Upper lobe of left lung (tissue), 4 donors: ENCODE data around the gene ERMAP.

Experiments used
- EP300 ChIP-seq, 4 donors: sonication (generic); formaldehyde crosslinking; IDR thresholded peaks; one replicate each; pipeline ENCODE4 v1.5.1; 2017; ENCODE audit warnings: antibody characterized with exemption in 4 of 4, control low read depth in 2 of 4
- POLR2A ChIP-seq, 4 donors: fragments of 450-650 bp; IDR thresholded peaks; one replicate each; pipeline ENCODE4 v1.5.1; 2016 to 2017; ENCODE audit warnings: antibody characterized with exemption in 4 of 4, mild to moderate bottlenecking in 2 of 4
- TF ChIP-seq, protein P1 (sequence below), 6 experiments: fragments of 450-650 bp in 4 of 6; fragments of 200-600 bp in 2 of 6; sonication (generic) in 2 of 6; IDR thresholded peaks; one replicate each; pipeline ENCODE4 v1.5.1; 2016 to 2019; ENCODE audit warnings: antibody characterized with exemption in 6 of 6

DNA sequence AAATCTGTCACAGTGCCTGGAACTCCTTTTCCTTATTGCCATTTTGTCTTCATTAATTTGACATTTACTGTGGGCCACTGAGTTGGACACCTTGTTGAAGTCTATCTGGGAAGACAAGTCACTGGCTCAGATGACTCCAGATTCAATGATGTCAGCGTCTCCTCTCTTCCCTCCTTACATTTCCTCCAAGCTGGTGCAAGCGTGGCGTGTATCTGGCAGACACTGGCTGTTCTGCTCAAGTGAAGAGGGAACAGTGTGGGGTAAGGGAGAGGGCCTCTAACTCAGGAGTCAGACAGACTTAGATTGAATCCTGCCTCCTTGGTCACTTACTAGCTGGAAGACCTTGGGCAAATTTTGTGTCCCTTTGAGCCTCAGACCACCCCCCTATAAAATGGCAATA lies 20.8 kb downstream of the ERMAP start:
- TF ChIP-seq, protein P1, sequence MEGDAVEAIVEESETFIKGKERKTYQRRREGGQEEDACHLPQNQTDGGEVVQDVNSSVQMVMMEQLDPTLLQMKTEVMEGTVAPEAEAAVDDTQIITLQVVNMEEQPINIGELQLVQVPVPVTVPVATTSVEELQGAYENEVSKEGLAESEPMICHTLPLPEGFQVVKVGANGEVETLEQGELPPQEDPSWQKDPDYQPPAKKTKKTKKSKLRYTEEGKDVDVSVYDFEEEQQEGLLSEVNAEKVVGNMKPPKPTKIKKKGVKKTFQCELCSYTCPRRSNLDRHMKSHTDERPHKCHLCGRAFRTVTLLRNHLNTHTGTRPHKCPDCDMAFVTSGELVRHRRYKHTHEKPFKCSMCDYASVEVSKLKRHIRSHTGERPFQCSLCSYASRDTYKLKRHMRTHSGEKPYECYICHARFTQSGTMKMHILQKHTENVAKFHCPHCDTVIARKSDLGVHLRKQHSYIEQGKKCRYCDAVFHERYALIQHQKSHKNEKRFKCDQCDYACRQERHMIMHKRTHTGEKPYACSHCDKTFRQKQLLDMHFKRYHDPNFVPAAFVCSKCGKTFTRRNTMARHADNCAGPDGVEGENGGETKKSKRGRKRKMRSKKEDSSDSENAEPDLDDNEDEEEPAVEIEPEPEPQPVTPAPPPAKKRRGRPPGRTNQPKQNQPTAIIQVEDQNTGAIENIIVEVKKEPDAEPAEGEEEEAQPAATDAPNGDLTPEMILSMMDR (IDR thresholded peaks at IDR 0.05): no peak
- TF ChIP-seq POLR2A (IDR thresholded peaks at IDR 0.05): no peak
- no peak for TF ChIP-seq EP300 (IDR thresholded peaks at IDR 0.05)
